ENCODE data around the gene ZBTB7B.

Gene ZBTB7B

DNA sequence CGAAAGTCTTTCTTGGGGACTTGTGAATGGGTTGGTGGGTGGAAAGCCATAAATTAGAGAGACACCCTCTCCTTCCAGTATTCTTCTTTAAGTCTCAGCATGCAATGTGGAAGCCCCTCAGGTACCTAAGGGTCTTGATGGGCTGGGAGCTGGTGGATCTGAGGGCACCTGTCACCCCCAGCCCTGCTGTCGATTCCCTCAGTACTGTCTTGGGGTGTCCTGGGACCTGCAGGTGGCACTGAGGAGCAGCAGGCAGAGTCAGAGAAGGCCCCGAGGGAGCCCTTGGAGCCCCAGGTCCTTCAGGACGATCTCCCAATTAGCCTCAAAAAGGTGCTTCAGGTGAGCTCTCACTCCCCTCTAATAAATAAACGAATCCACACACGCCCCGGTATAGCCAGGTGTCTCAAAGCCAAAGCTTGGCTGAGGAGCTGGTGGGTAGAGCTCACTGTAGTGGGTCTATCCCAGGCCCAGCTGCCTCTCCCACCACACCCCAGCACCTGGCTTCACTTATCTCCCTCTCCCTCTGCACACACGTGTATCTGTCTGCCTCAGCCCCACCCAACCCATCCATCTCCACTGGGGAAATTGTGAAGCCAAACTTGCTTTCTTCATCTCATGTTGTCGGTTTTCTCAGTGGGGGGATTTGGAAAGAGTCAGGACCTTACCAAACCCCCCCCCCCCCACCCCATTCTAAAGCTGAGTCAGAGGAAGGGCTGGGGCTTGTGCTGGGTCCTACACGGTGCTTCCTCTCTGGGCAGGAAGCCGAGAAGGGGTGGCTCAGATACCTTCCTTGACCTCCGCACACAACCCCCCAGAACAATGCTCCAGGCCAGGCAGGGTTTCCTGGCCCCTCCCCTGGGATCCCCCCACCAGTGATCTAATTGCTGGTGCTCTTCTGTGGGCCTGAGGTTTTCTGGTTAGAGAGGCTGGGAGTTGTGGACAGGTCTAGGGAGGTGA lies 50.1 kb downstream of the ZBTB7B start:
- H3K4me1 ChIP-seq, result peaks cover 33 to 48% (median 39%) of the 10 kb centered on the region in 10 experiments
- H3K4me3 ChIP-seq, result peak overlapping the region; percentile 84 to 95 (median 89)

DNA sequence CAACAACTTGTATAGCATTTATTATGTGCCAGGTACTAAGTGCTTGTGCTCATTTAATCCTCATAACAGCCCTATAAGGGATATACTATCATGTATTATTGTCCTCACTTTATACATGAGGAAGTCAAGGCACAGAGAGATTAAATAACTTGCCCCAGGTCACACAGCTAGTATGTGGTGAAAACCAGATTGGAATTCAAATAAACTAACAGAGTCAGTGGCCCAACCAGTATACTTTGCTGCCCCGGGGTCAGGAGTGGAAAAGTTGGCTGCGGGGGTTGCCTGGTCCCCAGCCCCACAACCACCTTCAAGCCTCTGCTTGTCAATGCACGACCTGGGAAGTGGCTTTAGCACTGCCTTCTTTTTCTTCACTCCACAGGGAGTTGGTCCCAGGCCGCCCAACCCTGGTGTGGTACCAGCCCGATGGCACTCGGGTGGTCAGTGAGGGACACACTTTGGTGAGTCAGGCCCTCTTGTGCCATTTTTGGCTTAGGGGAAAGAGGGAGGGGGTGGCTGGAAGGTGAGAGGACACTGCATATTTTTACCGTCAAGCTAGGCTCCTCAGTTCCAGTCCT lies 51.0 kb downstream of the ZBTB7B start:
- Histone ChIP-seq H3K4me3 (peak overlapping the region in 5 of 10 experiments; percentile 5 to 95 (median 87); a peak in 7 of 20 replicates), H3K4me2 (peak overlapping the region; percentile 92 to 100 (median 100)), H3K27me3 (no peaks in the 10 kb centered on the region), H3K4me1 (peaks cover 33 to 48% (median 39%) of the 10 kb centered on the region in 10 experiments), H4K20me1 (peaks cover 0 to 71% (median 29%) of the 10 kb centered on the region in 11 experiments; a peak in 18 of 22 replicates), H3K9ac (peak overlapping the region in 10 of 11 experiments; percentile 12 to 89 (median 64); a peak in 17 of 22 replicates), H3K27ac (peak overlapping the region in 7 of 11 experiments; percentile 6 to 62 (median 23); a peak in 9 of 22 replicates), H3K36me3 (peaks cover 32 to 55% (median 50%) of the 10 kb centered on the region in 11 experiments), H3K9me3 (replicated peaks in 1 of 11) (no peaks in the 10 kb centered on the region)
- TF ChIP-seq Cebpa-rat (IDR thresholded peaks at IDR 0.05), result no peak

More for the DNA sequence above, 50.1 kb downstream of the ZBTB7B start:
- Histone ChIP-seq H3K9ac (peak overlapping the region; percentile 79 to 89 (median 85)), H3K9me3 (replicated peaks in 1 of 11) (no peaks in the 10 kb centered on the region), H3K36me3 (peaks cover 23 to 46% (median 41%) of the 10 kb centered on the region in 11 experiments), H4K20me1 (peaks cover 0 to 62% (median 23%) of the 10 kb centered on the region in 11 experiments; a peak in 18 of 22 replicates), H3K27me3 (no peaks in the 10 kb centered on the region), H3K27ac (peak overlapping the region in 10 of 11 experiments; percentile 2 to 79 (median 73); a peak in 16 of 22 replicates), H3K4me2 (peak overlapping the region; percentile 92 to 100 (median 100))
- no peak for TF ChIP-seq Cebpa-rat (IDR thresholded peaks at IDR 0.05)

GRCh38 chr1:155057104-155057503 lies 54.5 kb downstream of the ZBTB7B start:
- Histone ChIP-seq H3K4me2 (no peak overlapping the region), H3K27me3 (no peaks in the 10 kb centered on the region), H3K4me3 (no peak overlapping the region), H3K9me3 (replicated peaks in 1 of 11) (no peaks in the 10 kb centered on the region), H3K9ac (peak overlapping the region in 1 of 11 experiments; percentile 17; a peak in 1 of 22 replicates), H3K27ac (no peak overlapping the region), H3K4me1 (peaks cover 36 to 38% (median 37%) of the 10 kb centered on the region in 10 experiments), H3K36me3 (peaks cover 40 to 83% (median 74%) of the 10 kb centered on the region in 11 experiments), H4K20me1 (peaks cover 12 to 98% (median 33%) of the 10 kb centered on the region in 11 experiments; a peak in 21 of 22 replicates)
- no peak for TF ChIP-seq Cebpa-rat (IDR thresholded peaks at IDR 0.05)

- H3K9ac ChIP-seq, result 0 out of 22 replicates have a peak overlapping the region, but pooled peaks of 1 of the 11 experiments have one; percentile 17
- H3K27me3 ChIP-seq, result no peaks in the 10 kb centered on the region
- peaks cover 35 to 39% (median 37%) of the 10 kb centered on the region in 10 experiments for H3K4me1 ChIP-seq
- H3K4me3 ChIP-seq, result no peak overlapping the region
- H3K9me3 ChIP-seq (replicated peaks in 1 of 11), result no peaks in the 10 kb centered on the region
- H4K20me1 ChIP-seq, result peaks cover 15 to 98% (median 31%) of the 10 kb centered on the region in 11 experiments; a peak in 20 of 22 replicates
- H3K36me3 ChIP-seq, result peaks cover 40 to 83% (median 74%) of the 10 kb centered on the region in 11 experiments
- no peak overlapping the region for H3K27ac ChIP-seq
- no peak overlapping the region for H3K4me2 ChIP-seq
- no peak for TF ChIP-seq Cebpa-rat (IDR thresholded peaks at IDR 0.05)
These were observed 55.2 kb downstream of the ZBTB7B start for GRCh38 chr1:155057788-155058211.

GRCh38 chr1:155060736-155061135 lies 58.1 kb downstream of the ZBTB7B start:
- peaks cover 36 to 43% (median 39%) of the 10 kb centered on the region in 10 experiments for H3K4me1 ChIP-seq

GRCh38 chr1:155061381-155062150 lies 59.0 kb downstream of the ZBTB7B start:
- H3K9ac ChIP-seq, result peak overlapping the region in 7 of 11 experiments; percentile 9 to 90 (median 59); a peak in 9 of 22 replicates
- no peak for TF ChIP-seq Cebpa-rat (IDR thresholded peaks at IDR 0.05)
- H3K9me3 ChIP-seq (replicated peaks in 1 of 11), result no peaks in the 10 kb centered on the region
- H3K27ac ChIP-seq, result peak overlapping the region in 3 of 11 experiments; percentile 41 to 50 (median 47); a peak in 7 of 22 replicates
- no peaks in the 10 kb centered on the region for H3K27me3 ChIP-seq
- H3K36me3 ChIP-seq, result peaks cover 31 to 55% (median 48%) of the 10 kb centered on the region in 11 experiments
- peak overlapping the region in 7 of 10 experiments; percentile 30 to 85 (median 76); a peak in 10 of 20 replicates for H3K4me3 ChIP-seq
- peaks cover 15 to 93% (median 42%) of the 10 kb centered on the region in 11 experiments; a peak in 21 of 22 replicates for H4K20me1 ChIP-seq
- H3K4me2 ChIP-seq, result peak overlapping the region; percentile 91 to 100 (median 99)
- H3K4me1 ChIP-seq, result peaks cover 43 to 50% (median 47%) of the 10 kb centered on the region in 10 experiments

More at GRCh38 chr1:155060736-155061135, 58.1 kb downstream of the ZBTB7B start:
- Histone ChIP-seq H3K9me3 (replicated peaks in 1 of 11) (no peaks in the 10 kb centered on the region), H3K4me2 (peak overlapping the region in 7 of 11 experiments; percentile 45 to 100 (median 95); a peak in 5 of 22 replicates), H4K20me1 (peaks cover 15 to 94% (median 34%) of the 10 kb centered on the region in 11 experiments; a peak in 21 of 22 replicates), H3K9ac (peak overlapping the region in 1 of 11 experiments; percentile 37; a peak in 1 of 22 replicates), H3K36me3 (peaks cover 35 to 57% (median 54%) of the 10 kb centered on the region in 11 experiments), H3K27me3 (no peaks in the 10 kb centered on the region), H3K4me3 (no peak overlapping the region), H3K27ac (no peak overlapping the region)
- TF ChIP-seq Cebpa-rat (IDR thresholded peaks at IDR 0.05), result no peak

DNA sequence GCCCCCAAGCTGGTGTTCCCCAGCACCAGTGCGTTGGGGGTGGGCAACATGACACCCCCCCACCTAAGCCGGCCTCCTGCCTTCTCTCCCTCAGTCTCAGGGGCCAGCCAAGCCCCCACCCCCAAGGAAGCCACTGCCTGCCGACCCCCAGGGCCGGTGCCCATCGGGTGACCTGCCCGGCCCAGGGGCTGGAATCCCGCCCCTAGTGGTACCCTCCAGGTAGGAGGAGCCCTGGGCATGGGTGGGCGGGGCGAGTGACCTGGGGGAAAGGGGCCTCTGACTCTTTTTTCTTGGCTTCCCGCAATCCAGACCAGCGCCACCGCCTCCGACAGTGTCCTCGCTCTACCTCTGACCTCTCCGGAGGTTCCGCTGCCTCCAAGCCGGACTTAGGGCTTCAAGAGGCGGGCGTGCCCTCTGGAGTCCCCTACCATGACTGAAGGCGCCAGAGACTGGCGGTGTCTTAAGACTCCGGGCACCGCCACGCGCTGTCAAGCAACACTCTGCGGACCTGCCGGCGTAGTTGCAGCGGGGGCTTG lies 59.6 kb downstream of the ZBTB7B start:
- H3K4me2 ChIP-seq, result peak overlapping the region; percentile 91 to 100 (median 99)
- TF ChIP-seq Cebpa-rat (IDR thresholded peaks at IDR 0.05), result no peak
- H4K20me1 ChIP-seq, result peaks cover 15 to 93% (median 49%) of the 10 kb centered on the region in 11 experiments; a peak in 21 of 22 replicates
- no peaks in the 10 kb centered on the region for H3K9me3 ChIP-seq (replicated peaks in 1 of 11)
- H3K36me3 ChIP-seq, result peaks cover 31 to 53% (median 45%) of the 10 kb centered on the region in 11 experiments
- peak overlapping the region in 8 of 11 experiments; percentile 9 to 90 (median 53); a peak in 11 of 22 replicates for H3K9ac ChIP-seq
- no peaks in the 10 kb centered on the region for H3K27me3 ChIP-seq
- H3K27ac ChIP-seq, result peak overlapping the region in 3 of 11 experiments; percentile 41 to 50 (median 47); a peak in 6 of 22 replicates
- H3K4me3 ChIP-seq, result peak overlapping the region in 7 of 10 experiments; percentile 30 to 85 (median 76); a peak in 11 of 20 replicates
- peaks cover 50 to 57% (median 54%) of the 10 kb centered on the region in 10 experiments for H3K4me1 ChIP-seq
